NCI-H748 treated with DMSO at 0.1 percent for 48 hours (cell line): ENCODE results near the gene SHISA2.
"Not testable (repeated sequence)": the region's sequence is repeated elsewhere in the genome, so short reads cannot be mapped to it uniquely, and the experiment has no call there.

ENCODE experiments used
- DNase-seq: peaks from one replicate; lab custom pipeline; 2025; lab: John Stamatoyannopoulos, UW

Gene SHISA2

GRCh38 chr13:26051657-26052311 lies at the start of gene SHISA2:
SHISA2 (minus strand) TSS chr13:26052016; CDS start chr13:26050975, 1,041 bp downstream.
- peak; percentile 87 for DNase-seq

- DNase-seq = no peak
Measured at GRCh38 chr13:26095846-26096610, 44.2 kb upstream of the SHISA2 start.

- no peak for DNase-seq
Measured at GRCh38 chr13:26095338-26095737, 43.5 kb upstream of the SHISA2 start.

DNA sequence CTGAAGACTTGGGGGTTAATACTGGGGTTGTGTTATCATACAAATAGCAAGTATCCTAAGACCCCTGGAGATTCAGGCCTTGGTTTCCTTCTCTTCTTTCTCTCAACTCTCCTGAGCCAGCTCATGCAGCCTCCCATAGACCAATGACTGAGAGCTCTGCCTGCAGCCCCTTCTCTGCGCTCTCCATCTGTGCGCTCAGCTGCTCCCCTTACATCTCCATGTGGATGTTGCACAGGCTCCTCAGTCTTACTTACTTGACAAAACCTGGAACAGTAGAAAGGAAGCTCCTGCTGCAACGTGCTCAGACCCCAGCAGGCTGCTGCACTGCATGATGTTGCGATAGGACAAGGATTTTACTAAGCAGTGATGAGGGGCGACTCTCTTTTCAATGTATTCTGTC lies 25.0 kb upstream of the SHISA2 start:
- not testable (repeated sequence) for DNase-seq

GRCh38 chr13:26075498-26075897 lies 23.7 kb upstream of the SHISA2 start:
- DNase-seq = peak; percentile 28

GRCh38 chr13:26074706-26075105 lies 22.9 kb upstream of the SHISA2 start:
- no peak for DNase-seq

DNA sequence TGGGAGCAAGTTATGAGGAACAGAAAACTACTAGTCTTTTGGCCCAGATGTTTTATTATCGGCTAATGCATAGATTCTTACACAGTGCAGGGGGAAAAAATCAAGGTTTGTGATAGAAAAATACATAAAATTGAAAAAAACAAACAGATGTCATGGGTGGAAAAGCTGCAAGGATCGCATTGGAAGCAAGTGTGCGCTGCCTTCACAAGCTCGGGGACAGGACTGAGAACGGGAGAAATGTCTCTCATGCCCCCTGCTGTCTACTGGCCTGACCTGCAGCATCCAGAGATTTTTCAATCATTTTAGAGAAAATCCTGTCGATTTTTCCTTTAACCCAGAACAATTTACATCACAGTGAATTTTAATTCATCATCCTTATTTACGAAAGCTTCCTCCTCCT lies 20.5 kb upstream of the SHISA2 start:
- not testable (repeated sequence) for DNase-seq

- no peak for DNase-seq
Measured at GRCh38 chr13:26071691-26072090, 19.9 kb upstream of the SHISA2 start.

GRCh38 chr13:26069642-26070041 lies 17.8 kb upstream of the SHISA2 start:
- DNase-seq = not testable (repeated sequence)

DNA sequence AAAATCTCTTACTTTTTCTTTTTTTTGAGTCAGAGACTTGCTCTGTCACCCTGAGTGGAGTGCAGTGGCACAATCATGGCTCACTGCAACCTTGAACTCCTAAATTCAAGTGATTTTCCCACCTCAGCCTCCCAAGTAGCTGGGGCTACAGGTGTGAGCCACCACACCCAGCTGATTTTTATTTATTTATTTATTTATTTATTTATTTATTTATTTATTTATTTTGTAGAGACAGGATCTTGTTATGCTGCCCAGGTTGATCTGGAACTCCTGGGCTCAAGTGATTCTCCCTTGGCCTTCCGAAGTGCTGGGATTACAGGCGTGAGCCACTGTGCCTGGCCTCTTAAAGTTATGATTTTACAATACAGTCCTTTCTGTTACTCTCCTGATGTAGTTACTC lies 16.6 kb upstream of the SHISA2 start:
- not testable (repeated sequence) for DNase-seq

DNA sequence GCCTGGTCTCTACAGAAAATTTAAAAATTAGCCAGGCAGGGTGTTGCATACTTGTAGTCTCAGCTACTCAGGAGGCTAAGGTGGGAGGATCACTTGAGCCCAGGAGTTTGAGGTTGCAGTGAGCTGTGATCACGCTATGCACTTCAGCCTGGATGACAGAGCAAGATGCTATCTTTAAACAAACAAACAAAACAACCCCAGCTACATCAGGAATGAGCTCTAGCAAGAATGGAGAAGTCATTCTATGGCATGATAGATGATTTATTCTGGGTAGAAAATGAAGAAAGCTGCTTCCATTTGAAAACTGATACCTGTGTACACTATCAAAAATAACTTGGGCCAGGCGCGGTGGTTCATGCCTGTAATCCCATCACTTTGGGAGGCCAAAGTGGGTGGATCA lies 15.8 kb upstream of the SHISA2 start:
- no peak for DNase-seq

DNA sequence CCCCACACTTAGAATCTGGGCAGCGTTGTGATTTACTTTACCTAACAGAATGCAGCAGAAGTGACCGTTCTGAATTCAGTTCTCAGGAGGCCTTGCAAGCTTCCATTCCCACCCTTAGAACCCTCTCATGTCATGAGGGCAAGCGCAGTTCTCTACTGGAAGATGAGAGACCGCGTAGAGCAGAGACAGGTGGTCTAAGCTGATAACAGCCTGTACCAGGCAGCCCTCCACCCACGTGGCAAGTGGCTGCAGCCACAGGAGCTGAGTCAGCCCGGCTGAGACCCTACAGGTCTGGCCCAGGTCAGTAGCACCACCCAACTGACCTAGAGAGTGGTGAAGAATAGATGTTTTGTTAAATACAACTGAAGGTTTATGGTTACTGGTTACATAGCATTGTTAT lies 14.7 kb upstream of the SHISA2 start:
- not testable (repeated sequence) for DNase-seq

DNA sequence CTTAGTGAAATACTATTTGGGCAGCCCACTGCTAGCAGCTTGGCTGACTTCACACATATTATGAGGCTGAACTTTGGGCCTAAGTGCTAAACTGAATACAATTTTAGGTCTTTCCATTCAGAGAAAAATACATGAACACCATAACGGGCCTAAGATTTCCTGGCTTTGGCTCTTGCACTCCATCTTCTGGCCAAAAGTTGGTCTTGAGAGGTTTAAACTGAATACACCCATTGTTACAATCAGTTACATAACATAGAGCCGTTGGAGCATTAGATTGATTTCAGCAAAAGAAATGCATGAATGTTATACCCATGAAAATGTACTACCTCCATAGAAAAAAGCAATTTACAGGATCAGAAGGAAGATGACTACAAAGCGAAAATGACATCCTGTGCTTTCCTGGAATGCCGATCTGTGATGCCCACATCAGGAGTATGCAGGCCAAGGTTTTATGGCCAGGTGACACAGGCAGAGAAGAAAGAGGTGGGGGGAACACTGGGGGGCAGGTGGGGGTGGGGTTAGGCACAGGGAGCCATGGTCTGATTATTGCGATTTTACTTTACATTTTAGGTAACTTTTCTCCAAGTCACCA lies 11.1 kb upstream of the SHISA2 start:
- DNase-seq = peak; percentile 89

- DNase-seq = no peak
Measured at GRCh38 chr13:26061947-26062346, 10.1 kb upstream of the SHISA2 start.

- DNase-seq = no peak
Measured at GRCh38 chr13:26061256-26061655, 9.4 kb upstream of the SHISA2 start.

- DNase-seq = no peak
Measured at GRCh38 chr13:26060357-26060756, 8.5 kb upstream of the SHISA2 start.

DNA sequence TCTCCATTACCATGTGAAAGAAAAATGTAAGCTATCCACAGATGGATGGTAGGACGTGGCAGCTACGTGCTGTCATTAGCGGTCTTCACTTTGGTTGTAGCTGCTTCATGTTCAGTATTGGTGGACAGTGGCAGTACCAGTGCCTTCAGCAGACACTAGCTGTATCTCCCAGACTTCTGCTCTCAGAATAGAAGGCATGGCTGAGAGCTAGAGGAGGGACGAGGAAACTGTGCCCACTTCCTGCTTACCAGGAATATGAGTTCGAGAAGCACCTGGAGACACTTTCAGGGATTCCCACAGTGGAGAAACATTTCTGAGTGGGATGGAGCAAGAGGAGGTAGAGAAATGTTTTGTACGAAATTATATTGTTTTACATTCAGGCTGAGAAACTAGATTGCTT lies 6.9 kb upstream of the SHISA2 start:
- DNase-seq = no peak

GRCh38 chr13:26054896-26055295 lies 3.1 kb upstream of the SHISA2 start:
- no peak for DNase-seq

DNA sequence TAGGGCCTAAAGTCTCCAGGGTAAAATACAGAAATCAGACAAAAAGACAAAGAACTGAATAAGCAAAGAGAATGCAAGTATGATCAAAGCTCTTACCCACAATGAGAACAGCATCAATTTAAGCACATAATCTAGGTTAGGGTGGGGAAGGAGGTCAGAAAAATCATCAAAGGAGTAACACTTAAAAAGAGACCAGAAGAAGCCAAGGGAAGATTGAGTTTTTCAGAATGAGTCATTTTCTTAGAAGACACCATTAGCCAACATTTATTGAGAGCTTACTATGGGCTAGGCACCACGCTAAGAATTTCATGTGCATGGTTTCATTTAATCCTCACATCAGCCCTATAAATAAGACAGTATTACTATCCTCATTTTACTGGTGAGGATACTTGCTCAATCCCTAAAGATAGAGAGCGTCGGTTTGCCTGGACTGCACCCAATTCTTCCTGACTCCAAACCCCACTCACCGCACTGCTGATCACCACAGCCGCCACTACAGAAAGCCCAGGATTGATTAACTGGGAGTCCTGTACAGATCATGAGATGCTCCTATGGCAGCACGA lies 1.7 kb upstream of the SHISA2 start:
- no peak for DNase-seq

- DNase-seq = no peak
Measured at GRCh38 chr13:26052337-26052736, 521 bp upstream of the SHISA2 start.

DNA sequence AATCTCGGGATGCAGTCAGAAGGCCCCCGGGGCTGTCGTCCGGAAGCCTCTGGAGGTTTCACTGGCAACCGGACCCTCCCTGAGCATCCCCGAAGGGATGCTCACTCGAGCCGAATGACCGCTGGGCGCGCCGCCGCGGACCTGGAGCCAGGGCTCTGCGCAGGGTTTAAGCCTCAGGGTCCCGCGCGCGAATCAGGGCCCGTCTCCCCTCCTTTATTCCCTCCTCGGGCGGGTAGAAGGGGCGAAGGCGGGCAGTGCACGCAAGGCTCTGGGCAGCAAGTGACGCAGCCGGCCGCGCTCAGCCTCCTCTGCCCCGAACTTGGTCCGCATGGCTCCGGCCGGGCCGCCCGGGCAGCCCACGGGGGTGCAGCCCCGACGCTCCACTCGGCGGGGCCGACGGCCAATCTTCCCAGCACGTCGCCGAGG lies 572 bp downstream of the SHISA2 start:
- no peak for DNase-seq

DNA sequence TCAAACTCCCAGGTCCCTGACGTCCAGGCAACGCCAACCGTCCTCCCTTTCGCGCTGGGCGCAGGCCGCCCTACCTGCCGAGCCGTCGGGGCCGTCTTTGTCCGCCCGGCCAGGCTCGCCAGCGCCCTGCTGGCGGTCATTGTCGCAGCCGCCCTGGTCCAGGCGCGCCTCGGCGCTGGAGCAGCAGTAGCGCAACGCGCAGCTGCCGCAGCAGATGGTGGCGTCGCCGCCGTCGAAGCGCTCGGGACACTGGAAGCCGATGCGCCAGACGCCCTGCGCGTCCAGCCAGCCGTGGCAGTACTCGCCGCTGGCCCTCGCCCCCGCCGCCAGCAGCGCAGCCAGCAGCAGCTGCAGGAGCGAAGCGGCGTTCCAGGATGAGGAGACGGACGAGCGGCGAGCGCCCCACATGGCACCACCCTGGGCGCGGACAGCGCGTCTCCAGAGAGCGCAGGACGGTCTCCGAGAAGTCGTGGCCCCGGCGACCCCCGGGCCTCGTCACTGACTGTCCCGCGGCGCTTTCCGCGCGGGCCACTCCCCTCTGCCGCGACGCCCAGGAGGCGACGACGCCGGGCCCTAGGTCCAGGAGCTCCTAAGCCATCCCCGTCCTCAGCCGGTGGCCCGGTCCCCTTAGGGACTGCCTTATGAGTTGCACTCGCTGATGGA lies 1.1 kb downstream of the SHISA2 start:
- DNase-seq = peak; percentile 78
